NCI-H2227 (cell line): ENCODE measurements around the gene CMIP.

Experiments used
- DNase-seq: peaks from one replicate; lab custom pipeline; 2025; ENCODE audit not compliant: unreplicated experiment; lab: John Stamatoyannopoulos, UW

The CMIP gene

DNA sequence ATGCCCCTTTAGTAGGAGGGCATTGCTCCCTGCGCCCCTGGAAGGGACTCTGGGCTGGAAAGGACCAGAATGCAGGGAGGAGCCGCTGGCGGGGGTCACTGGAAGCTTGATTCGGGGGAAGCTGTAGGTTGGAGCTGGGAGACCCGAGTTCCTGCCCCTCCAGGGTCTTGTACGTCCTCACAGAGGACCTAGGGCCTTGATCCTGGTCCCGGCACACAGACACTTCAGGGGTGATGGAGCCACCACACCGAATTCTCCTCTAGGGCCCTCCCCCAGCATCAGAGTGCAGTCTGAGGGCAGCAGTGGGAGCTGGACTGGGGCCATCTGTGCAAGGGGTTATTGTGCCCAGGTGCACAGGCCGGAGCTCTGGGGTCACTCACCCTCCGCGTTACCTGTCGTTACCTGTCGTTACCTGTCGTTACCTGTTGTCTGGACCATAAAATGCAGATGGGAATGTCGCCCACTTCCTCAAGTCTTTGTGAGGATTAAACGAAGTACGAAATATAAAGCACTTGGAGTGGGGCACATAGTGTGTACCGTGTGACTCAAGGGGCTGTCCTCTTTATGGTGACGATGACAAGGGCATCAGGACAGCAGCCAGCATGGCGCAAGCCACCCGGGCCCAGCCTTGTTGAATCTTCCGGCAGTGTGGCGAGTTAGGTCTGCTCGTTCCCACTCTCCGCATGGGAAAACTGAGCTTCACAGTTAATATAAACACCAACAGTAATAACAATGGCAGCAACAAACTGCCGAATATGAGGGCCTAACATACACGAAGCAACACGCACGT, 48.6 kb downstream of the CMIP start:
- DNase-seq: no peak

DNA sequence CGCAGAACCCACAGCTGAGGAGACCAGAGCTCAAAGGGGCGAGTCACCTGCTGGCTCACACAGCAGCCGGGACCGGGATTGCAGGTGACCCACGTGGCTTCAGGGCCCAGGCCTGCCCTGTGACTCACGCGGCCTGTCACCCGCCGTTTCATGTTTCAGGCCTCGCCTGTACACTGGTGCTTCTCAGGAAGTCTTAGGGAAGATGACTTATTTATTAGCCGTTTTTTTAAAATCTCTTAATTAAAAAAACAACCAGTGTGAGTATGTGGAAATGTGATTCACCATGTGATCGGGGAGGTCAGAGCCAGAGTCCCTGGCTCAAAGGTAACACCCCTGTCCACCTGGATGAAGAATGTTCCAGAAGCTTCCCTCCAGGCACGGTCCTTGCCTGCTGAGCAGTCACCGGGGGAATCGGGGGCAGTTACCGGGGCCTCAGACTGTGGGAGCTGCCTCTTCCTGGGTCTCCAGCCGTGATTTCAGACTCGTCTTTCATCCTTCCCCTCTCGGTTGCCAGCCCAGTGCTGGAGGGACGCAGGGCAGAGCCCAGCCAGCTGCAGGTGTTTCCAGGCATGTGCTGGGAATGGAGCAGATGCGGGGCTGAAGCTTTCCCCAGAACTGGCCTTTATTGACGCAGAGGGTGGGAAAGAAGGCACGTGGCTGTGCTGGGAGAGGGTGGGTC, 49.3 kb downstream of the CMIP start:
- DNase-seq: no peak

DNA sequence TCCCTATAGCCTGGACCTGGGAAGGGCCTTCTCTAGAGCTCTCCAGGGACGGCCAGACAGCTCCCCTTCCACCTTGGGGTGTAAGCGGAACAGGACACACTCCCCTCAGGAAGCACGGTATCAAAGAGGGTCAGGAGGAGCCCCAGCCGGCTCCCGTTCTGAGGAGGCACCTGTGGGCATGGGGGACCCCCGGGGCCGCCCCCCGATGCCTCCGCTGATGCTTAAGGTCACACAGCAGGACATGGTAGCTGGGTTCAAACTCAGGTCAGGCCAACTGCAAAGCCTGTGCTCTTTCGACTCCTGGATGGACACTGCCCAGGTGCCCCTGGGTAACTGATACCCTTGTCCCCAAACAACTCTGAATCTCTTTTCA, 49.8 kb downstream of the CMIP start:
- no peak for DNase-seq

DNA sequence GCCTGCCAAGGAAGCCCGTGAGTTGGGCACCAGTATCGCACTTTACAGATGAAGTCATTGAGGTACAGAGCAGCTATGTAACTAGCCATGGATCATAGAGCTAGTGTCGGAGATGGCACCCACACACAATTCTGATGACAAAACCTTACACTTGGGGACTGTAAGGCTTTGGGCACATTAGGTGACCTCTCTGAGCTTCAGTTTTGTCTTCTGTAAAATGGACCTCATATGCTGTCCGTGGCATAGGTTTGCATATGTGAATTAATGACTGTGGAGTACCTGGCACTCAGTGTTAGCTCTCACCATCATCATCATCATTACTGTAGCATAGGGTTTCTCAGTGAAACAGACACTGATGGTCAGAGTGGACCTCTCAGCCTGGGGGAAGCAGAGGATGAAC, 50.3 kb downstream of the CMIP start:
- no peak for DNase-seq

DNA sequence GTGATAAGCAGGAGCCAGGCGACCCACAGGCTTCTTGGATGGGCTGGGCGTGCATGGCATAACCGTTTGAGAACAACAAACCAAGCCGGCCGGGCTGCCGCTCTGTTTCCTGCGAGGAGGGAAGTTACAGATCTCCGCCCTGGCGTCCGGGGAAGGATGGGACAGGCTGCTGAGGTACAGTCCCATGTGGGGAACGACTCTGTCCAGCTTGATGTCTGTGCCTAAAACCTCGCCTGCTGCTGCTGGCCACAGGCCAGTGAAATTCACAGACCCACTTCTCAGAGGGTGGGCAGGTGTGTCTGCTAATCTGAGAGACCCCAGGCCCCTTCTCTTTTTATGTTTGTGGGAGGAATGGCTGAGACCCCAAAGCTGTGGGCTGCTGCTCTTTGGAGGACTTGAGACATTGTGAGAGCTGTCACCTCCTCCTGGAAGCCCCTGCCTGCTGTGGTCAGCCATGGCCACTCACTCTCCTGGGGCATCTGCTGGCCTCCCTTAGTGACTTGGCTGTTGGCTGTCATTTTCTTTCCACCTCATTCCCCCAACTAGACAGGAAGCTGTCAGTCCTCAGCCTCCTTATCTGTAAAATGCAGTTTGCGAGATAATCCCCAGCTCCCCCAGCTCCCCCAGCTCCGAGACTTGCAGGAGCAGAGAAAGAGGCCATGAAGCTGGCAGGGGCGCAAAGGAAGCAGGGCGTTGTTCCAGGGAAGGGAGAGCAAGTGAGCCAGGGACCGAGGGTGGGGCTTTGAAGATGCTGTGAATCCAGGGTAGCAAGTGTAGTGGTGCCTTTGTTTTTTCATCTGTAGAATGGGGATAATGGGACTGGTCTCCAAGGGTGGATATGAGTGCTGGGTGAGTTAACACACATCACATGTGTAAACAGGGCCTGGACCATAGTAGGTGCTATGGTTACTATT, 51.0 kb downstream of the CMIP start:
- no peak for DNase-seq

DNA sequence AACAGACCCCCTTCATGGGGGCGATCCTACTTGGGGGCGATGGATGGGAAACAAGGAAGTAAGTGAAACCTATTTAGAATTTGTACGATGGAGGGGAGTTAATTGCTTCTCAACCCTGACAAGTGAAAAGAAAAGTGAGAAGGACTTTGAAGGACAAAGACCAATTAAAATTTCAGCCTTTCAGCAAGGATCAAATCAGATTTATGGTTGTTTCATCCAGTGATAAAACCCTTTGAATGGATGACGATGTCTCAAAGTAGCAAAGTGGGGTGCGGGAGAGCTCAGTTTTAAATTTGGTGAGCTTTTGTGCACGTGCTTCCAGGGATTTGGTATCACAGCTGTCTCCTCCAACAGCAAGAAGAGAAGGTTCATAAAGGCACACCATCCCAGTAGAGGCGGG, 51.7 kb downstream of the CMIP start:
- DNase-seq: no peak

DNA sequence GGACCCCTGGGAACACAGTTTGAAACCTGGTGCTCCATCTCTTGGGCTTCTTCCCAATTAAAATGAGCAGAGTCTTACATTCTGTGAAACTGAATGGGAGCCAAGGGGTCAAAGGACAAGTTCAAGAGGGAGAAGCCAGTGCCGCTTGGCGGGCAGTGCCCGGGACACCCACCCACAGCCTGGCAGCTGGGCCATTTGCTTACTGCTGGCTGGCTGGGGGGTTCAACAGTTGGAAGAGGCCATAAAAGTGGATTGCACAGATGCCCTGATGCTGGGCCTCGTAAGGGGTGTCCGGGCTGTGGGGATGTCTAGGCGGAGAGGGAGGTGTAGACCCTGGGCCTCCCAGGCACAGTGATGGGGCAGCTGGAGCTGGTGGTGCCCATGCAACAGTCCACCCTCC, 52.1 kb downstream of the CMIP start:
- no peak for DNase-seq

DNA sequence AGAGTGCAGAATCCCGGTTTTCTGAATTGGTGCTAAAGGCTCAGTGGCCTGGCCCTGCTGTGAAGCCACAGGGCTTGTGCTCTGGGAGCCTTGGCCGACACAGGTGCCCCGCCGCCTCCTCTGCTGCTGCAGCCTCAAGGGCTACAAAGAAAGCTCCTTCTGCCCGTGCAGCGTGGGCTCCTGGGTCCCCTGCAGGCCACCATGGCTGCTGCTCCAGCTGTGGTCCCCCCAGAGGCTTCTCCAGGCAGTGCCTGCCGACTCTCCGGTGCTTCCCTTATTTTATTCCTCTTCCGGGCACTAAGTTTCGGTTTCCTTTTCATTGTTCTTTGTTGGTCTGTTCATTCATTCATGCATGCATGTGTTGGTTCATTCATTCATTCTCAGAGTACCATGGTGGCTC, 53.1 kb downstream of the CMIP start:
- no peak for DNase-seq

DNA sequence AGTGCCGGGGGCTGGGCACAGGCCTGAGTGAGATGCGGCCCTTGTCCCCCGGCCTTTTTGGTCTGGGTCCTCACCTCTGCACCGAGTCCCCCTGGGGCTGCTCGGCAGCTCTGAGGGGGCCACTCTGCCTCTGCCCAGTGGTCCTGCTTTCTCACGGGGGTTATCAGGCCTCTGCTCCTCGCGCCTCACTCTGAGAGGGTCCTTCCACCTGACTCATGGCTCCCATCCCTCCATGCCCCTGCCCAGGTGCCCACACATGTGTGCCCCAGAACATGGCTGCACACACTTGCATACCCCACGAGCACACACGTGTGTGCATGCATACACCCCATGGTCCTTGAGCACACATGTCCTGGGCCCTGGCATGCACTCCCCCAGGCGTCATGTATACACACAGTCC, 53.7 kb downstream of the CMIP start:
- no peak for DNase-seq

DNA sequence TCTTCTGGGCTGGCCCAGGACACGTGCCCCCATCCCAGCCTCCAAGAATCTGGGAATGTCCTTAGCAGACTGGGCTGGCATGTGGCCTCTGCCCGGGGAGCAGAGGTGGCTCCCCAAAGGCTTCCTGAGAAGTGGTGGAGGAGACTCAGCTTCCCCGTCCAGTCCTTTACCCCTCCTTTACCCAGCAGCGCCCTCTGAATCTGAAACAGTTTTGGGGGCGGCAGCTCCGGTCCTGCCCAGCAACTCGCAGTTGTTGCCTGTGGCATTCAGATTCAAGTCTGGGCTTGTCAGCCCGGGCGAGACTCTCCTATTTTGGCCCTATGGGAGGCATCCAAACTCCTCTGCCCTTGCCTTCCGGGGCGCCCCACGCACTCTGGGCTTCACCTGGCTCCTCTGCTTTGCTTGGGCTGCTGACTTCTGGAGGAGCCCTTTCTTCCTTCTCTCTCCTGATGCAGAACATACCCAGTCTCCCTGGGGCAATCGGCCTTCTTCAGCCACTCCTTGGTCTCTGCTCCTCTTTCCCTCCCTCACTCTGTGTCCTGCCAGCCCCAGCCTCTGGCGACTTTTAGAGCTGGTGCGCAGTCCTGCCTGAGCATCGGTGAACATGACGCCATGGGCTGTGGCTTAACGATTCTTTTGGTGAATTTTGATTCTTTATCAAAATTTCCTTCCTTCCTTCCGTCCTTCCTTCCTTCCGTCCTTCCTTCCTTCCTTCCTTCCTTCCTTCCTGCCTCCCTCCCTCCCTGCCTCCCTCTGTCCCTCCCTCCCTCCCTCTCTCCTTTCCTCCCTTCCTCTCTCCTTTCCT, 55.2 kb downstream of the CMIP start:
- no peak for DNase-seq

DNA sequence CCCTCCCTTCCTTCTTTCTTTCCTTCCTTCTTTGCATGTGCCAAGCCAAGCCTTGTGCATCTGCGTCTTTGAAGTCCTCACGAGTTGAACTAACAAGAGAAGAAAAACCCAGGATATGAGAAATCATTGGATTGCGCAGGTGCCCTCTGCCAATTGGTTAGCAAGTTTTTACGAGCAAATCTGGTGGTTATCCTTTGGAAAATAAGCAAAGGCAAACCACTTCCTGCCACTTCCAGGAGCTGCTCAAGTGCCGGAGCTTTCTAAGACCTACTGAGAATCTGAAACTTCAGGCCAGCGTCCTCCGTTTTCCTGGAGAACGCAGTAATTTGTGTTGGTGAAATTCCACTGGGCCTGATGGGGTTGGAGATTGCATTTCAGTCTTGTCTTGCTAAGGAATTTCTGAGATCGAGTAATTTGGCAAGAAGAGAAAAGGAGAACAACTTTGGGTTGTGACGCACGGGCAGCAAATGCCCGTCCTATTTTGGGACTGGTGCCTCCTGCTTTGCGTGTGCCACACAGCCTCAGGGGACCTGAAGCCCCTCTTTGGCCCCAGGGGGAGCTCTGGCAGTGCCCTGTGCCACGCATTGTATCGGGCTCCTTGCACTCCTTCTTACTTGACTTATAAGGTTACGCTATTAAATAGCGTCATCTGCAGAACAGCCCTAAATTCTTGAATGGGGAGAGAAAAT, 56.4 kb downstream of the CMIP start:
- DNase-seq: no peak

DNA sequence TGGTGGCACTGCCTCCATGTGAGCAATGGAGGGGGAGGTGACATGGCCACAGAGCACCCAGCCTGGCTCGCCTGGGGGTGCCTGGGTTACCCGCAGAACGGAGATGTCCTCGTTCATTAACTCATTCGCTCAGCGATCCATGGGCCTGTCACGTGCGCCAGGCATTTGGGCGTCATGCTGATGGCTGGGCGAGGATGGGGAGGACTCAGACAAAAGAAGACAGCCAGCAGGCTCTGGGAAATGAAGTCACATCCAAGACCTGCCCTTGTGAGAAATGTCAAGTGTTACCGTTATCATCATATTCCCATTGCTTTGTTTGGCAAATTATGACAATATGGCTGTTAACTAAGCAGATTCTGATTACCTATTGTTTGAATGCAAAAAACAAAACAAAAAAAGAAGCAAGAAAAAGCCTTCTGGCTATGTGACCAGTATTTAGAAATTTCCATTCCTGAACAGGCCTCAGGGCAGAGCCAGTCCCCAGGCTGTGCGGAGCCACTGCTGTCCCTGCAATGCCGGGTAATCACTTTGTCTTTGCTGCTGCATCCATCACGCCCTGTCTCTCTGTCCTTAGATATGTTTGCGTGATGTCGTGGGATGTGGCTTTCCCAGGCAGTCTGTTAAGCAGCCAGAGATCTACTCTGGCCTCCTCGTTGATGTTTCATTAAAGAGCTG, 57.9 kb downstream of the CMIP start:
- DNase-seq: no peak

DNA sequence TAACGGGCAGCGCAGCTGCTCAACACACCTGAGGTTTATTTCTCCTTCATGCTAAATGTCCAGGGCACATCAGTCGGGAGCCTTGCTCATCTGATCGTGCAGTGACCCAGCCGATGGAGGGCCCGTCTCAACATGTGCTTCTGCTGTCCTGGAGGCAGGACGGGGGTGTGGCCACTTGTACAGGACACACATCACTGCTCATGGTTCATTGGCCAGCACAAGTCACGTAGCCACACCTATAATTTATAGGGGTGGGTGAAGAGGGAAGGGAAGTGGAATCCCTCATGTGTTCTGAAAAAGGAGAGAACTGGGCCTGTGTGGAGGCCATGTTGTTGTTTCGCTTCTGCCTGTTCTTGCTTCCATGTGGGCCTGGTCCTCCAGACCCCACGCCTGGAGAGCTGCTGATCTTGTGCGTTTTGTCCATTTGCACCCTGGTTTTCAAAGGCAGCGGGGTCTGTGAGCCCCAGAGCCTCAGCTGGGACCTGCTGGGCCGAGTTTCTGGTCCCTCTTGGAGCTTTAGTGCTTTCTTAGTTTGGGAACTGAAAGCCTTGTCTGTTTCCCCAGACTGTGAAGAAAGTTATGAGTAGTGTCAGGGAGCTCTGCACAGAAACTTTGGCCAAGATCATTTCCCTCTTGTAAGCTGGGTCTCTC, 60.5 kb downstream of the CMIP start:
- DNase-seq: no peak

DNA sequence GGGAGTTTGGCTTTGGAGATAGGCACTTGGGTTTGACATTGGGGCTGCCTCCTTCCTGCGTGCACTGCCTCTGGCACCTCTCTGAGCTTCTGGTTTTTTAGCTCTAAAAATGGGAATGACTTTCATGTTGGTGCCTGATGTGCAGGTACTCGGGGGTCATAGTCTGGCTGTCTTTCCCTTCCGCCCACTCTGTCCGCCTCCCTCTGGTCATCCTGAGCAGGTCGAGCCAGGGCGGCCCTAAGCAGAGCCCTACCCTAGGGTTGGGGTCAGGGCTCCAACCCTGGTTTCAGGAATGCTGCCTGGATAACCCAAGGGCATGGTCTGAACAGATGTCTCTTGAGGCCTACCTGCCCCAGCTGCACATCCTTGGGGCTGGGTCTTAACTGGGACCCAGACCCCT, 64.8 kb downstream of the CMIP start:
- DNase-seq: no peak

DNA sequence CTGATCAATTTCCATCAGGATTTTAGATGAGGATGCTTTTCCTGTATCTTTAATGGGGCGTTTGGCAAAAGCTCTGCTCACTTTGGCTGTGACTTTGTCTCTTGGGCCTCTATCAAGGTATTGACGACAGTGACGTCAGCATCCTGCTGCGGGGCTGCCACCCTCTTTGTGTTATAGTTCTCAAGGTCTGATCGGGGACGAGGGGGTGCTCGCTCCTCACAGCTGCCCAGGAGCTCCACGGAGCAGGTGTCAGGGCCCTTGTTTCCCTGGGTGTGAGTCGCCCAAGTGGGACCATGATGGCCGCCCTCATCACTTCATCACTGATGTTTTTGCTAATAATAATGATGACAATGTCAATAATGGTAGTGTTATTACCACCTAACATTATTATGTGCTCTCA, 65.4 kb downstream of the CMIP start:
- no peak for DNase-seq

DNA sequence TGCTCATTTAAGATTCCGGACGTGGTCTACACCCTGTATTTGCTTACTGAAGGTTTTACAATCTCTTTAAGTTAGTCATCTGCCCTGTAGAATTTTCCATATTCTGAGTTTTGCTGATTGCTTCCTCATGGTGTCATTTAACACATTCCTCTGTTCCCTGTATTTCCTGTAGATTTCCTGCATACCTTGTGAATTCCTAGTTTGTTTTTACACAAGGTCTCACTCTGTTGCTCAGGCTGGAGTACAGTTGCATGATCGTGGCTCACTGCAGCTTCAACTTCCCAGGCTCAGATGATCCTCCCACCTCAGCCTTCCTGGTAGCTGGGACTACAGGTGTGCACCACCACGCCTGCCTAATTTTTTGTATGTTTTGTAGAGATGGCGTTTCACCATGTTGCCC, 66.8 kb downstream of the CMIP start:
- no peak for DNase-seq

DNA sequence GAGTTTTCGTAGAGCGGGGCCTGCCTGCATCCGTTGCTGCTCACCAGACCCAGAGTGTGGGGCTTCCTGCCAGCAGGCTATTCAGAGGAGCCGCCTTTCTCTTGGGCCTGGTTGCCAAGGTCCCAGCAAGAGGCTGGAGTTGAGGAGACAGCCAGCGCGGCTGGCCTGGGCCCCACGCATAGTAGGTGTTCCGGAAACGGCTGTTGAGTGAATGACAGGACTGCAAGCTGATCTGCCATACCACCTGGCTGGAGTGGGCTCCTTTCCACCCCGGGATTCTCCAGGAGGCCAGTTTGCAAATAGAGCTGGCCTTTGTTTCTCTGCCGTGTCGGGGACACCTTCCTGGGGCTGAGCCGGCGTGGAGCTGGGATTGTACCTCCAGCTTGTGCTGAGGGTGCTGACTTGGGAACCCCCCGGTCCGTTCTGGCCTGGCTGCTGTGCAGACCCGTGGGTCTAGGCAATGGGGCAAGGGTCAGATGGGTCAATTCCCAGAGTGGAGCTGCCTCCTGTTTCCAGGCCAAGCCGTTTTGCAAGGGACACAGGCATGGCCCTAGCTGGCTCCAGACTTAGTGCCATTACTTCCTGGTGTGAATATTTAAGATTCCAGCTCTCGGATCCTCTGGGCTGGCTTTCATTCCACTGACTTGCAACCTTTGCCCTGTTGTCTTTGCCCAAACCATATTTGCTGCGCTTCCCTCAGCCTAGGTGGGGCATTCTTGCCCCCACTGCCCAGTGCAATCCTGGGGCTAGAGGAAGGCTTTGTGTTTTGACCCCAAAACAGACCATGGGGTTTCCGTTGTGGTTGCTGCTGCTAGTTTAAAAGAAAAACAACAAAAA, 68.8 kb downstream of the CMIP start:
- no peak for DNase-seq

DNA sequence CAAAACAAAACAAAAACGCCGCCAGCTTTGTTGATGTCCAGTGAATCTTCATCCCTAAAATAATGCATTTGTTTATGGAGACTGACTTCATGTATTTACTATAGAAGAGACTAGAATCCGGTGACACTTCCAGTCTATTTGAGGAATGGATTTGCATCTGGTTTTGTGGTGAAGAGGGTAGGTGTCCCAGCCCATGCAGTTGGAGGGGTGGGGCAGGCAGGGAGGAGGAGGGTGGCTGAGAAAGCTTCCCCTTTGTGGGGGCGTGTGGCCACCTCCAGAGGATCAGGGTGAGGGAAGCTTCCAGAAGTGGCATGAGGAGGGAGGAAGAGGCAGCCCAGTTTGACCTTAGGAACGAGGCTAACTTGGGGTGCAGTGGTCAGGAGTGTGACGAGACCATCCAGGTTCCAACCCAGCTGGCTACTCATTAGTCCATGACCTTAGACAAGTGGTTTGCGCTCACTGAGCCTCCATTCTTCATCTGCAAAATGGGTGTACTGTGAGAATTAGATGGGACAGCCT, 69.5 kb downstream of the CMIP start:
- DNase-seq: no peak
